ENCODE measurements around the gene HAUS6.

GRCh38 chr9:19130436-19130835 lies 27.7 kb upstream of the HAUS6 start:
- TF ChIP-seq, protein P1, sequence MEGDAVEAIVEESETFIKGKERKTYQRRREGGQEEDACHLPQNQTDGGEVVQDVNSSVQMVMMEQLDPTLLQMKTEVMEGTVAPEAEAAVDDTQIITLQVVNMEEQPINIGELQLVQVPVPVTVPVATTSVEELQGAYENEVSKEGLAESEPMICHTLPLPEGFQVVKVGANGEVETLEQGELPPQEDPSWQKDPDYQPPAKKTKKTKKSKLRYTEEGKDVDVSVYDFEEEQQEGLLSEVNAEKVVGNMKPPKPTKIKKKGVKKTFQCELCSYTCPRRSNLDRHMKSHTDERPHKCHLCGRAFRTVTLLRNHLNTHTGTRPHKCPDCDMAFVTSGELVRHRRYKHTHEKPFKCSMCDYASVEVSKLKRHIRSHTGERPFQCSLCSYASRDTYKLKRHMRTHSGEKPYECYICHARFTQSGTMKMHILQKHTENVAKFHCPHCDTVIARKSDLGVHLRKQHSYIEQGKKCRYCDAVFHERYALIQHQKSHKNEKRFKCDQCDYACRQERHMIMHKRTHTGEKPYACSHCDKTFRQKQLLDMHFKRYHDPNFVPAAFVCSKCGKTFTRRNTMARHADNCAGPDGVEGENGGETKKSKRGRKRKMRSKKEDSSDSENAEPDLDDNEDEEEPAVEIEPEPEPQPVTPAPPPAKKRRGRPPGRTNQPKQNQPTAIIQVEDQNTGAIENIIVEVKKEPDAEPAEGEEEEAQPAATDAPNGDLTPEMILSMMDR (IDR thresholded peaks at IDR 0.05; ENCODE audit: low read depth, low read length), result no peak
- TF ChIP-seq MYC (IDR thresholded peaks at IDR 0.05; ENCODE audit: low read depth, low read length), result no peak
